HepG2 (cell line): ENCODE measurements around the gene HSD17B11. TPM values are rescaled to one million over a fixed set of nuclear protein-coding genes. Genes with fewer than 3 reads are reported as not detected.
A peak's percentile ranks its signal among the peaks of the same experiment; 100 is the strongest.

ENCODE experiments used
- CENPX ChIP-seq: sonication (generic); formaldehyde crosslinking; IDR thresholded peaks from 2 replicates; pipeline ENCODE4 v1.9.0; 2021; ENCODE audit warnings: mild to moderate bottlenecking, missing genetic modification reagents, moderate library complexity
- DMAP1 ChIP-seq: IDR thresholded peaks from 2 replicates; pipeline ENCODE4 v1.6.1; 2016
- DPF2 ChIP-seq: sonication (generic); formaldehyde crosslinking; IDR thresholded peaks from 2 replicates; pipeline ENCODE4 v1.4.0; 2020; ENCODE audit warnings: mild to moderate bottlenecking, low read depth, missing genetic modification reagents, borderline replicate concordance
- FUBP1 ChIP-seq: sonication (generic); formaldehyde crosslinking; IDR thresholded peaks from 2 replicates; pipeline ENCODE4 v1.5.1; 2020; ENCODE audit warnings: missing genetic modification reagents, mild to moderate bottlenecking, borderline replicate concordance
- IRX3 ChIP-seq: sonication (generic); formaldehyde crosslinking; IDR thresholded peaks from 2 replicates; pipeline ENCODE4 v1.8.1; 2023; ENCODE audit warnings: mild to moderate bottlenecking, low read depth, missing genetic modification reagents, borderline replicate concordance
- MLXIP ChIP-seq: sonication (generic); formaldehyde crosslinking; IDR thresholded peaks from 2 replicates; pipeline ENCODE4 v1.9.0; 2021; ENCODE audit warnings: missing genetic modification reagents, borderline replicate concordance
- MTF1 ChIP-seq: sonication (generic); formaldehyde crosslinking; IDR thresholded peaks from 2 replicates; pipeline ENCODE4 v1.5.0; 2020; ENCODE audit warnings: missing genetic modification reagents
- NRL ChIP-seq: sonication (generic); formaldehyde crosslinking; IDR thresholded peaks from 2 replicates; pipeline ENCODE4 v1.5.0; 2020; ENCODE audit warnings: missing genetic modification reagents, mild to moderate bottlenecking, moderate library complexity, borderline replicate concordance
- PLSCR1 ChIP-seq: sonication (generic); formaldehyde crosslinking; IDR thresholded peaks from 2 replicates; pipeline ENCODE4 v1.5.0; 2020; ENCODE audit warnings: missing genetic modification reagents, mild to moderate bottlenecking, borderline replicate concordance
- ZKSCAN8 ChIP-seq: IDR thresholded peaks from 2 replicates; pipeline ENCODE4 v1.6.1; 2016; ENCODE audit warnings: borderline replicate concordance, missing genetic modification reagents, missing compliant biosample characterization
- ZNF180 ChIP-seq: sonication (generic); formaldehyde crosslinking; IDR thresholded peaks from 2 replicates; pipeline ENCODE4 v1.4.0; 2020; ENCODE audit warnings: low read depth, missing genetic modification reagents, borderline replicate concordance
- ZNF274 ChIP-seq: sonication (generic); formaldehyde crosslinking; IDR thresholded peaks from 2 replicates; pipeline ENCODE4 v1.5.1; 2020; ENCODE audit warnings: mild to moderate bottlenecking, missing genetic modification reagents
- ZNF296 ChIP-seq: sonication (generic); formaldehyde crosslinking; conservative IDR thresholded peaks from 2 replicates; pipeline ENCODE4 v1.5.0; 2020; ENCODE audit warnings: mild to moderate bottlenecking, missing genetic modification reagents
- ZNF609 ChIP-seq: sonication (generic); formaldehyde crosslinking; IDR thresholded peaks from 2 replicates; pipeline ENCODE4 v1.4.0; 2020; ENCODE audit warnings: mild to moderate bottlenecking, missing genetic modification reagents, borderline replicate concordance
- ZNF639 ChIP-seq: conservative IDR thresholded peaks from 2 replicates; pipeline ENCODE4 v1.6.1; 2018; ENCODE audit warnings: missing genetic modification reagents
- ZNF749 ChIP-seq: sonication (generic); formaldehyde crosslinking; IDR thresholded peaks from 2 replicates; pipeline ENCODE4 v1.8.0; 2022; ENCODE audit warnings: mild to moderate bottlenecking, missing genetic modification reagents, moderate library complexity, borderline replicate concordance
- polyA plus RNA-seq, 8 experiments: library from polyadenylated mRNA; depleted of rRNA in 3 of 8; stranded (reverse) in 7 of 8; unstranded in 1 of 8; fragments of >200 nt; fragmentation: Illumina TruSeq in 4 of 8; extraction: Trizol in 4 of 8; gene quantifications; 2 replicates each; pipeline versions ENCODE4 v1.2.1 to v1.2.3, GENCODE V29; 2011 to 2016; ENCODE audit warnings: low read depth in 4 of 8, missing spikeins in 1 of 8, mixed read lengths in 1 of 8; ENCODE audit not compliant: insufficient read depth in 1 of 8
- total RNA-seq, 5 experiments: library from RNA; depleted of rRNA; stranded (reverse); fragments of >200 nt; fragmentation: Illumina TruSeq; extraction: Trizol; gene quantifications; 2 replicates each; pipeline ENCODE4 v1.2.3, GENCODE V29; 2016; ENCODE audit warnings: low read depth in 1 of 5

The HSD17B11 gene
- total and polyA plus RNA-seq, 2 of the 13 experiments (the other 11 are each of a cell fraction or from before 2014, with no cell fraction given), result 121 to 158 TPM

GRCh38 chr4:87390891-87391575 lies at the start of gene HSD17B11 (continued):
- TF ChIP-seq ZNF609 (peak; percentile 85; the same call in 1 of the 2 replicates), PLSCR1 (CRISPR knock-in tag) (no peak), DPF2 (CRISPR knock-in tag) (peak; percentile 58), ZNF180 (no peak), IRX3 (CRISPR knock-in tag) (peak; percentile 45; the same call in 1 of the 2 replicates), CENPX (CRISPR knock-in tag) (no peak), ZNF274 (CRISPR knock-in tag) (peak; percentile 64; the same call in 1 of the 2 replicates), NRL (CRISPR knock-in tag) (peak; percentile 77; the same call in 1 of the 2 replicates), MLXIP (0 out of 2 replicates have a peak, but pooled peaks have one; percentile 17), ZNF639 (peak; percentile 70), MTF1 (CRISPR knock-in tag) (no peak), ZNF296 (CRISPR knock-in tag) (no peak; the same call in 1 of the 2 replicates), ZKSCAN8 (peak; percentile 93), ZNF749 (CRISPR knock-in tag) (peak; percentile 80; the same call in 1 of the 2 replicates), FUBP1 (CRISPR knock-in tag) (0 out of 2 replicates have a peak, but pooled peaks have one; percentile 34), DMAP1 (CRISPR knock-in tag) (peak; percentile 86)
